Heart left ventricle (tissue), 16 donors: Measurements from ENCODE around the gene PREX1. TPM values are rescaled to one million over a fixed set of nuclear protein-coding genes. Genes with fewer than 3 reads are reported as not detected.
"Not testable (repeated sequence)": the region's sequence is repeated elsewhere in the genome, so short reads cannot be mapped to it uniquely, and the experiment has no call there.

Source experiments
- ATAC-seq, 4 donors: fragments of 200-7000 bp; cut with Tn5 transposase; one replicate each; pipeline ENCODE4 v1.9.1; 2020 to 2022; ENCODE audit warnings: moderate library complexity in 4 of 4, mild to moderate bottlenecking in 3 of 4, moderate number of reproducible peaks in 1 of 4
- DNase-seq, 5 donors: peaks; one replicate each; pipeline ENCODE4 v3.0.0-alpha.2; 2020
- H3K27ac ChIP-seq, 12 donors: fragments of 200-600 bp; sonication (generic) in 4 of 12; one replicate each; pipeline versions ENCODE4 v1.5.0 to v1.8.0; 2016 to 2022; ENCODE audit warnings: mild to moderate bottlenecking in 2 of 12
- H3K27me3 ChIP-seq, 9 donors: fragments of 200-600 bp; sonication (generic) in 2 of 9; one replicate each; pipeline versions ENCODE4 v1.5.1 to v1.8.0; 2016 to 2022; ENCODE audit warnings: mild to moderate bottlenecking in 3 of 9
- H3K36me3 ChIP-seq, 9 donors: fragments of 200-600 bp; sonication (generic) in 2 of 9; one replicate each; pipeline versions ENCODE4 v1.5.0 to v1.8.0; 2018 to 2022; ENCODE audit warnings: mild to moderate bottlenecking in 2 of 9
- H3K4me1 ChIP-seq, 12 donors: fragments of 200-600 bp; sonication (generic) in 4 of 12; one replicate each; pipeline versions ENCODE4 v1.5.0 to v1.8.0; 2016 to 2022; ENCODE audit warnings: mild to moderate bottlenecking in 3 of 12
- H3K4me3 ChIP-seq, 12 donors: fragments of 200-600 bp; sonication (generic) in 4 of 12; one replicate each; pipeline versions ENCODE4 v1.5.0 to v1.8.0; 2017 to 2022; ENCODE audit warnings: mild to moderate bottlenecking in 9 of 12, moderate library complexity in 4 of 12
- H3K9me3 ChIP-seq, 12 donors: fragments of 200-600 bp; sonication (generic) in 4 of 12; one replicate each; pipeline versions ENCODE4 v1.5.0 to v1.8.0; 2016 to 2022; ENCODE audit warnings: mild to moderate bottlenecking in 1 of 12
- POLR2A ChIP-seq, 2 donors: fragments of 450-650 bp; IDR thresholded peaks; one replicate each; pipeline ENCODE4 v1.6.1; 2017; ENCODE audit warnings: antibody characterized with exemption in 2 of 2, mild to moderate bottlenecking in 2 of 2, moderate library complexity in 2 of 2
- WGBS, 4 donors: extraction: QIAGEN DNeasy Blood & Tissue Kit in 2 of 4; methylation state at CpG; one replicate each; pipeline versions ENCODE4 v1.1.5 to v1.1.7; 2013 to 2018; 5-methylcytosine and 5-hydroxymethylcytosine counted together
- intact Hi-C, 10 donors: fragments of 100-400 bp; cut with DNase I; formaldehyde crosslinking; loops; one replicate each; pipeline versions ENCODE4 v1.11.1 to v1.14.2; 2022
- polyA plus RNA-seq, 2 donors: library from polyadenylated mRNA; stranded (reverse); fragments of 200-250 nt; gene quantifications; one replicate each; pipeline ENCODE4 v1.2.3, GENCODE V29; 2013
- total RNA-seq, 9 donors: library from RNA; depleted of rRNA in 2 of 9; stranded (reverse); fragments of >200 nt in 2 of 9; fragmentation: NEBNext Ultra II Directional in 3 of 9; extraction: Animal tissue kit (Norgen Biotek cat#: 25700) in 3 of 9; gene quantifications; one replicate each; pipeline versions ENCODE4 v1.1.0 to v1.2.4, GENCODE V29; 2016 to 2023
- TF ChIP-seq, protein P1 (sequence below), 12 donors: fragments of 200-600 bp; sonication (generic) in 4 of 12; IDR thresholded peaks; one replicate each; pipeline versions ENCODE4 v1.5.0 to v1.8.0; 2018 to 2022; ENCODE audit warnings: antibody characterized with exemption in 12 of 12, mild to moderate bottlenecking in 5 of 12
- donor health status: ischemic (EF 13 %, LVEDD 7.1; RV severe dilation, severe dysfunction).
- donor health status: healthy with polysubstance abuse.
- donor health status: DM: no; HTN: yes; CAD: no.
- donor health status: DM: no; HTN: no; CAD: no.
- donor health status: ischemic (EF 25% LVEDD 6.9; RV normal size, moderate dysfunction).
- donor health status: ischemic (EF 25% LVEDD 5.7; RV mildly dilated, moderate dysfunction).
- donor health status: healthy.
- donor health status: DM: yes; HTN: yes; CAD: no.
- donor health status: ischemic (EF 35%, LVEDD 5.7; RV mildly dilated, moderate dysfunction).
- donor health status: nonischemic (EF 11% LVEDD 7.7; RV severe dilation, severe dysfunction).
- donor health status: DM: yes; HTN: yes; CAD: no.
- donor health status: PGD.
- donor health status: ischemic (EF 29% LVEDD 5.4; RV normal size, mild dysfunction).
- donor health status: nonischemic (EF 23%, LVEDD 6.1; RV moderate dilation, normal function).

PREX1 gene
- total and polyA plus RNA-seq, 11 donors = 7.2 to 41.5 (median 11.9) TPM

GRCh38 chr20:48847498-48848205 is 19.9 kb upstream of the PREX1 start:
- DNase-seq (no peak), ATAC-seq (no peak)
- intact Hi-C loops = no loop called here
- Histone ChIP-seq H3K9me3 (no peaks in the 10 kb centered on the region), H3K4me1 (peaks cover 0 to 19% (median 4%) of the 10 kb centered on the region in 12 donors), H3K27me3 (no peaks in the 10 kb centered on the region), H3K36me3 (no peaks in the 10 kb centered on the region), H3K27ac (no peak overlapping the region), H3K4me3 (no peak overlapping the region)
- 65 to 84% (median 82%) methylated on average over 5 of the region's 5 CpGs for WGBS, 4 donors
- TF ChIP-seq, protein P1, sequence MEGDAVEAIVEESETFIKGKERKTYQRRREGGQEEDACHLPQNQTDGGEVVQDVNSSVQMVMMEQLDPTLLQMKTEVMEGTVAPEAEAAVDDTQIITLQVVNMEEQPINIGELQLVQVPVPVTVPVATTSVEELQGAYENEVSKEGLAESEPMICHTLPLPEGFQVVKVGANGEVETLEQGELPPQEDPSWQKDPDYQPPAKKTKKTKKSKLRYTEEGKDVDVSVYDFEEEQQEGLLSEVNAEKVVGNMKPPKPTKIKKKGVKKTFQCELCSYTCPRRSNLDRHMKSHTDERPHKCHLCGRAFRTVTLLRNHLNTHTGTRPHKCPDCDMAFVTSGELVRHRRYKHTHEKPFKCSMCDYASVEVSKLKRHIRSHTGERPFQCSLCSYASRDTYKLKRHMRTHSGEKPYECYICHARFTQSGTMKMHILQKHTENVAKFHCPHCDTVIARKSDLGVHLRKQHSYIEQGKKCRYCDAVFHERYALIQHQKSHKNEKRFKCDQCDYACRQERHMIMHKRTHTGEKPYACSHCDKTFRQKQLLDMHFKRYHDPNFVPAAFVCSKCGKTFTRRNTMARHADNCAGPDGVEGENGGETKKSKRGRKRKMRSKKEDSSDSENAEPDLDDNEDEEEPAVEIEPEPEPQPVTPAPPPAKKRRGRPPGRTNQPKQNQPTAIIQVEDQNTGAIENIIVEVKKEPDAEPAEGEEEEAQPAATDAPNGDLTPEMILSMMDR (IDR thresholded peaks at IDR 0.05) = no peak
- TF ChIP-seq POLR2A (IDR thresholded peaks at IDR 0.05) = no peak

- H3K27ac ChIP-seq = peak overlapping the region in 1 of 12 donors; percentile 24
- H3K9me3 ChIP-seq = no peaks in the 10 kb centered on the region
- no peaks in the 10 kb centered on the region for H3K36me3 ChIP-seq
- intact Hi-C loops = no loop called here
- H3K27me3 ChIP-seq = no peaks in the 10 kb centered on the region
- H3K4me3 ChIP-seq = no peak overlapping the region
- TF ChIP-seq, protein P1 (IDR thresholded peaks at IDR 0.05) = no peak
- no peak for TF ChIP-seq POLR2A (IDR thresholded peaks at IDR 0.05)
- 34 to 43% (median 37%) methylated on average over 12 of the region's 12 CpGs for WGBS, 4 donors
- ATAC-seq (peak in 3 of 4 donors; percentile 41 to 65 (median 64)), DNase-seq (peak in 1 of 5 donors; percentile 39)
- H3K4me1 ChIP-seq = peaks cover 0 to 19% (median 4%) of the 10 kb centered on the region in 12 donors
Observed at GRCh38 chr20:48846516-48847492, 19.0 kb upstream of the PREX1 start.

DNA sequence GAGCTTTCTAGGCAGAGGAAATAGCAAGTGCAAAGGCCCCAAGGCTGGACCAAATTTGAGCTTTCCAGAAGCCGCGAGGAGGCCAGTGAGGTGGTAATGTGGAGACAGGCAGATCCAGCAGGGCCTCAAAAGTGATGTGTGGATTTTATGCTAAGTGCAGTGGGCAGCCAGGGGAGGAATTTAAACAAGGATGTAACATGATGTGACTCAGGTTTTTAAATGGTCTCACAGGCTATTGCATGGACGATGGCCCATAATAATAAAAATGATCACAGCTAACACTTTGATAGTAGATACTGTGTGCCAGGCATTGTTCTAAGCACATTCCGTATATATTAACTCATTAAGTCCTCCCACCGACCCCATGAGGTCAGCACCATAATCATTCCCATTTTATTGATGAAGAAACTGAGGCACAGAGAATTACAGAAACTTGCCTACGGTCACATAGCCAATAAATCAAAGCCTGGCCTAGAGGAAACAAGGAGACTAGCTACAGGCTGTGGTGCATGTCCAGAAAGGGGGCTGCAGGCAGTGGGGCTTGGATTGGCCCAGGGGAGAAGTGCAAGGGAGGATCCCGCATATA is 18.0 kb upstream of the PREX1 start:
- Histone ChIP-seq H3K27ac (no peak overlapping the region), H3K4me1 (peaks cover 0 to 19% (median 4%) of the 10 kb centered on the region in 12 donors), H3K36me3 (no peaks in the 10 kb centered on the region), H3K9me3 (no peaks in the 10 kb centered on the region), H3K27me3 (no peaks in the 10 kb centered on the region), H3K4me3 (no peak overlapping the region)
- TF ChIP-seq, protein P1 (IDR thresholded peaks at IDR 0.05) = no peak
- TF ChIP-seq POLR2A (IDR thresholded peaks at IDR 0.05) = no peak
- WGBS, 4 donors = 68 to 81% (median 75%) methylated on average over 7 of the region's 7 CpGs
- DNase-seq = no peak
- ATAC-seq = no peak
- intact Hi-C loops = no loop called here

- H3K9me3 ChIP-seq = no peaks in the 10 kb centered on the region
- DNase-seq (no peak), ATAC-seq (no peak)
- intact Hi-C loops = no loop called here
- no peaks in the 10 kb centered on the region for H3K36me3 ChIP-seq
- H3K4me1 ChIP-seq = peaks cover 0 to 19% (median 4%) of the 10 kb centered on the region in 12 donors
- no peaks in the 10 kb centered on the region for H3K27me3 ChIP-seq
- 52 to 74% (median 68%) methylated on average over 4 of the region's 4 CpGs for WGBS, 4 donors
- TF ChIP-seq, protein P1 (IDR thresholded peaks at IDR 0.05) = no peak
- TF ChIP-seq POLR2A (IDR thresholded peaks at IDR 0.05) = no peak
- H3K4me3 ChIP-seq = no peak overlapping the region
- H3K27ac ChIP-seq = no peak overlapping the region
Observed at GRCh38 chr20:48844996-48845395, 17.2 kb upstream of the PREX1 start.

DNA sequence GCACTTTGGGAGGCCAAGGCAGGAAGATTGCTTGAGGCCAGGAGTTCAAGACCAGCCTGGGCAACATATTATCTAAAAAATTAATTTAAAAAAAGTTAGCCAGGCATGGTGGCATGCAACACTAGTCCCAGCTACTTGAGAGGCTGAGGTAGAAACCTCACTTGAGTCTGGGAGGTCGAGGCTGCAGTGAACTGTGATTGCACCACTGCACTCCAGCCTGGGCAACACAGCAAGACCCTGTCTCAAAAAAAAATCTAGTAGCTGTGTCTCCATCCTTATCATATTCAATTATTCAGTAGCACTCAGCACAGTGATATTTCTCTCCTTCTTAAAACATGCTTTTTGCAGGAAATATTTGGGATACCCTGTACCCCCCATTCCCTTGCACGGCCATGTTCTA is 16.1 kb upstream of the PREX1 start:
- ATAC-seq, H3K36me3 ChIP-seq, DNase-seq, intact Hi-C loops, H3K27ac ChIP-seq, H3K4me3 ChIP-seq, H3K27me3 ChIP-seq, H3K9me3 ChIP-seq: not testable (repeated sequence)
- 85 to 96% (median 89%) methylated on average over 2 of the region's 2 CpGs for WGBS, 4 donors
- peaks cover 0 to 24% (median 4%) of the 10 kb centered on the region in 12 donors for H3K4me1 ChIP-seq
